Spinal cord (tissue), 10 donors: ENCODE results near the gene ZBTB26. TPM values are rescaled to one million over a fixed set of nuclear protein-coding genes. Genes with fewer than 3 reads are reported as not detected.
"Not testable (repeated sequence)": the region's sequence is repeated elsewhere in the genome, so short reads cannot be mapped to it uniquely, and the experiment has no call there.

Experiments used
- DNase-seq, 6 donors: peaks; one replicate each; pipeline versions ENCODE4 v3.0.0 to v3.0.0-alpha.2; 2013 to 2015; ENCODE audit warnings: low spot score in 6 of 6, low read depth in 4 of 6
- H3K27ac ChIP-seq: one replicate; pipeline ENCODE4 v1.5.1; 2013; ENCODE audit warnings: low read depth, low read length, control low read depth
- H3K27me3 ChIP-seq: one replicate; pipeline ENCODE4 v1.6.1; 2013; ENCODE audit warnings: low read length; ENCODE audit not compliant: control insufficient read depth, insufficient read depth
- H3K36me3 ChIP-seq: one replicate; pipeline ENCODE4 v1.6.1; 2013; ENCODE audit warnings: low read length; ENCODE audit not compliant: control insufficient read depth, insufficient read depth
- H3K4me1 ChIP-seq: one replicate; pipeline ENCODE4 v1.6.1; 2013; ENCODE audit warnings: low read length; ENCODE audit not compliant: control insufficient read depth, insufficient read depth
- H3K4me3 ChIP-seq: one replicate; pipeline ENCODE4 v1.5.1; 2013; ENCODE audit warnings: low read depth, low read length, control low read depth
- H3K9me3 ChIP-seq: one replicate; pipeline ENCODE4 v1.6.1; 2013; ENCODE audit warnings: low read length; ENCODE audit not compliant: control insufficient read depth, insufficient read depth
- WGBS: methylation state at CpG from one replicate; pipeline ENCODE4 v1.1.5; 2013; ENCODE audit warnings: missing lambda C conversion rate; ENCODE audit not compliant: insufficient coverage; 5-methylcytosine and 5-hydroxymethylcytosine counted together
- polyA plus RNA-seq, 2 donors: library from polyadenylated mRNA; unstranded; fragments of 120-200 nt; gene quantifications; one replicate each; pipeline ENCODE4 v1.2.1, GENCODE V29; 2013; ENCODE audit not compliant: insufficient read length in 2 of 2
- total RNA-seq, 2 donors: library from RNA; depleted of rRNA in 1 of 2; stranded (reverse); fragments of 120-200 nt in 1 of 2; fragments of >200 nt in 1 of 2; gene quantifications; one replicate each; pipeline versions ENCODE4 v1.2.3 to v1.2.4, GENCODE V29; 2013 to 2014
- donor health status: healthy.

Gene ZBTB26
- total and polyA plus RNA-seq, 4 donors, result 9.0 to 13.3 (median 11.3) TPM

GRCh38 chr9:122904466-122904822 lies 26.9 kb downstream of the ZBTB26 start:
- no peaks in the 10 kb centered on the region for H3K4me1 ChIP-seq
- peak overlapping the region; percentile 85 for H3K4me3 ChIP-seq
- H3K36me3 ChIP-seq, result peaks cover 5% of the 10 kb centered on the region
- H3K9me3 ChIP-seq, result no peaks in the 10 kb centered on the region
- no peaks in the 10 kb centered on the region for H3K27me3 ChIP-seq
- H3K27ac ChIP-seq, result peak overlapping the region; percentile 92
- peak in 3 of 6 donors; percentile 11 to 59 (median 33) for DNase-seq
- WGBS, result 0% methylated on average over 4 of the region's 8 CpGs

GRCh38 chr9:122900791-122901190 lies 30.5 kb downstream of the ZBTB26 start:
- no peak overlapping the region for H3K4me3 ChIP-seq
- DNase-seq, result no peak
- H3K9me3 ChIP-seq, result no peaks in the 10 kb centered on the region
- no peak overlapping the region for H3K27ac ChIP-seq
- no peaks in the 10 kb centered on the region for H3K4me1 ChIP-seq
- H3K36me3 ChIP-seq, result peaks cover 5% of the 10 kb centered on the region
- no peaks in the 10 kb centered on the region for H3K27me3 ChIP-seq
- no CpG with 5 or more reads among the region's 2 CpGs for WGBS

GRCh38 chr9:122897969-122898368 lies 33.3 kb downstream of the ZBTB26 start:
- Histone ChIP-seq H3K4me3 (no peak overlapping the region), H3K27me3 (no peaks in the 10 kb centered on the region), H3K4me1 (no peaks in the 10 kb centered on the region), H3K27ac (no peak overlapping the region), H3K9me3 (no peaks in the 10 kb centered on the region), H3K36me3 (peaks cover 18% of the 10 kb centered on the region)
- WGBS, result no CpG with 5 or more reads among the region's 1 CpG
- DNase-seq, result no peak

- DNase-seq, result no peak
- no CpG with 5 or more reads among the region's 3 CpGs for WGBS
- Histone ChIP-seq H3K27me3 (no peaks in the 10 kb centered on the region), H3K9me3 (no peaks in the 10 kb centered on the region), H3K36me3 (peaks cover 48% of the 10 kb centered on the region), H3K4me3 (no peak overlapping the region), H3K4me1 (no peaks in the 10 kb centered on the region), H3K27ac (no peak overlapping the region)
These were observed 42.8 kb downstream of the ZBTB26 start for GRCh38 chr9:122888480-122888879.

GRCh38 chr9:122883125-122883524 lies 48.2 kb downstream of the ZBTB26 start:
- no peaks in the 10 kb centered on the region for H3K9me3 ChIP-seq
- WGBS, result 100% methylated on average over 1 of the region's 2 CpGs
- H3K4me1 ChIP-seq, result no peaks in the 10 kb centered on the region
- H3K27me3 ChIP-seq, result no peaks in the 10 kb centered on the region
- H3K4me3 ChIP-seq, result no peak overlapping the region
- H3K27ac ChIP-seq, result no peak overlapping the region
- H3K36me3 ChIP-seq, result peaks cover 42% of the 10 kb centered on the region
- no peak for DNase-seq

- no peak overlapping the region for H3K27ac ChIP-seq
- WGBS, result no CpG with 5 or more reads among the region's 2 CpGs
- H3K27me3 ChIP-seq, result no peaks in the 10 kb centered on the region
- H3K4me3 ChIP-seq, result no peak overlapping the region
- no peaks in the 10 kb centered on the region for H3K4me1 ChIP-seq
- no peaks in the 10 kb centered on the region for H3K9me3 ChIP-seq
- peaks cover 46% of the 10 kb centered on the region for H3K36me3 ChIP-seq
- DNase-seq, result no peak
These were observed 51.9 kb downstream of the ZBTB26 start for GRCh38 chr9:122879443-122879842.

- Histone ChIP-seq H3K4me1 (no peaks in the 10 kb centered on the region), H3K36me3 (peaks cover 51% of the 10 kb centered on the region), H3K27me3 (no peaks in the 10 kb centered on the region), H3K9me3 (no peaks in the 10 kb centered on the region), H3K27ac (no peak overlapping the region), H3K4me3 (no peak overlapping the region)
- DNase-seq, result no peak
- whole genome bisulfite sequencing, result 95% methylated on average over 1 of the region's 1 CpG
These were observed 55.8 kb downstream of the ZBTB26 start for GRCh38 chr9:122875523-122875922.

GRCh38 chr9:122867276-122867675 lies 64.0 kb downstream of the ZBTB26 start:
- H3K36me3 ChIP-seq, result peaks cover 29% of the 10 kb centered on the region
- WGBS, result 97% methylated on average over 6 of the region's 27 CpGs
- not testable (repeated sequence) for H3K4me3 ChIP-seq, H3K27me3 ChIP-seq, H3K27ac ChIP-seq, H3K9me3 ChIP-seq, DNase-seq, H3K4me1 ChIP-seq

- Histone ChIP-seq H3K27me3 (no peaks in the 10 kb centered on the region), H3K4me1 (no peaks in the 10 kb centered on the region), H3K36me3 (peaks cover 20% of the 10 kb centered on the region), H3K9me3 (no peaks in the 10 kb centered on the region), H3K4me3 (no peak overlapping the region), H3K27ac (no peak overlapping the region)
- no peak for DNase-seq
- WGBS, result no CpG with 5 or more reads among the region's 5 CpGs
These were observed 65.2 kb downstream of the ZBTB26 start for GRCh38 chr9:122866079-122866478.
